Measurements from ENCODE around the gene GATC.

Gene GATC

DNA sequence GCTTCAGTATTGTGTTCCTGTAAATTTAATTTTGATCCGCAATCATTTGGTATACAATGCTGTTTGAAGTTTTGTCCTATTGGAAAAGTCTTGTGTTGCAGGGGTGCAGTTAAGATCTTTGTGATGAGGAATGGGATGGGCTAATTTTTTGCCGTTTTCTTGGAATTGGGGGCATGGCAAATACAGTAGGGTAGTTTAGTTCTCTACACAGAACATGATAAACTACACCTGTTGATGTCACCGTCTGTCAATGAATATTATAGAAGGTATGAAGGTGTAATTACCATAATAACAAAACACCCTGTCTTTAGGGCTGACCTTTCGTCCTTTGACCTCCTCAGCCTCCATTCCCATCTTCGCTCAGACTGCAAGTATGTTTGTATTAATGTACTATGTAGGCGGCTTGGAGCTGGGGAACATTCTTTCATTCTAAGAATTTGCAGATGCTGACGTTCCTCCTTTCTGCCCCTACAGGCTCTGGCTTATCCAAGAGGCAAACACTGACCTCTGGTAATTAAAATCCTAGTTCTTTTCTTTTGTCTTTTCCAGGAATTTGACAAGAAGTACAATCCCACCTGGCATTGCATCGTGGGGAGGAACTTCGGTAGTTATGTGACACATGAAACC lies 51.4 kb downstream of the GATC start:
- no peak for DNase-seq (ENCODE audit: low read depth)

DNA sequence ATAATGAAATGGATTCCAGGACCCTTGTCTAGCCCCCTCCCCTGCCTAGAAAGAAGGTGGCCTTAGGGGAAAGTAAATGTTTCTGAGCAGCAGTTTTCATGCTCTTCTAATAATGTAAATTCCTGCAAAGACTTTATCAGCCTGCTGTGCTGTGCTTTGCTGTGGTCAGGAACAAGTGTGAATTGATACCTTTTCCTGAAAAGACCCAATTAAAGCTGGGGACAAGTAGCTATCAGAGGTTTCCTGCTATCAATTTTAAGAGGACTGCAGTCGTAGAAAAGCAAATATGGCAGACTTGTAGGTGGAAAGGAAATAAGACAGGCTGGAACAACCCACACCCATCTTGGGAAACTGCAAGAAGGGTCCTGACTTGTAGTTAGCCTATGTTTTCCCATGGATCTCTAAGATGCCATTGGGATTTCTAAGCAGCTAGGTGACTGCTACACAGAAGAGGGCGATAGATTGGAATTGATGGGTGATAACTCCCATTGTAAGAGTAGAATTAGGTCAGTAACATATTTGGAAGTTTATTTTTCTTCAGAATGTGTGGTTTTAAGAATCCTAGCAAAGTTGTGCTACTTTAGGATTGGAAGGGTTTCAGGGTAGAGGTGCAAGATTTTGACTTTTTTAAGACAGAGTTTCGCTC lies 52.7 kb downstream of the GATC start:
- no peak for DNase-seq (ENCODE audit: low read depth)

DNA sequence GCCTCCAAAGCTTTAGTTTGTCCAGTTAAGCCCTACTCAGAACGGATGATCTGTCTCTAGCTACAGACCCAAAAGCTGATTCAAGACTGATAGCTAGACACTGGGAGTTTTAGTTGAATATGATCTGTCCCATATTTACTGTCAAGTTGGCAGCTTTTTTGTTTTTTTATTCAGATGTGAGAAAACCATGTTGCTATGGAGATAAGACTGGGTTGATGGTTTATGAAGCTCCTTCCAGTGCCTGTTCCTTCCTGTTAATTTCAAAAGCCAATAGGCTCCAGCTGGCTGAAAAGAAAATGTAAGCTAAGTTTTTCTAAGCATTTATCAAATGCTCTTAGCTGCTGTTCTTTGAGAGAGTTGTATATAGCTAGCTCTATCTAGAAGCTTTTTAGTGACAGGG lies 54.3 kb downstream of the GATC start:
- no peak for DNase-seq (ENCODE audit: low read depth)

DNA sequence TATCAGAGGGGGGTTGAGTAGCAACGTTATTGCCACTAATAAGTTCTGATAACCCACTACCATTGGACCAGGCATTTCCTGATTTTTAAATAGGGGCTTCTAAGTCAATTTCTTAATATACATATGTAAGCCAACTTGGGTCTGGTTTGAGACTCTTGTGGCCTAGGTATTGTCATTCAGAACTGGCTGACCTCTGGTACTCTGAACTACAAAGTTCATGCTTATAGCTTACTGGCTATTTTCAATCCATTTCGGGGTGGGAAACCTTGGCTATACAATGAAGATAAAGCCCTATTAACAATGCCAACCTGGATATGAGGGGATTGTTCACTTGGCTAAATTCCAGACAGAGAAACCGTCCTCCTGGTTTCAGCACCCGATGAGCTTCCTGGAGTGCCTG lies 58.3 kb downstream of the GATC start:
- DNase-seq (ENCODE audit: low read depth), result no peak

DNA sequence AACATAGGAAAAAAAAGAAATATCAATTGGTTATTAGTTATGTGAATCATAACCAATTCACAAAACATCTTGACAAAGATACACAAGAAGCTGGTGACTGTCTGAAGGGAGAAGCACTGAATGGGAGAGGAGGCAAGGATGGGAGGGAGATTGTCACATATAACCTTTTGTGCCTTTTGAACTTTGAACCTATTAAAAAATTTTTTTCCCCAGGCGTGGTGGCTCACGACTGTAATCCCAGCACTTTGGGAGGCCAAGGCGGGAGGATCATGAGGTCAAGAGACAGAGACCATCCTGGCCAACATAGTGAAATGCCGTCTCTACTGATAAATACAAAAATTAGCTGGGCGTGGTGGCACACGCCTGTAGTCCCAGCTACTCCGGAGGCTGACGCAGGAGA lies 62.3 kb downstream of the GATC start:
- no peak for DNase-seq (ENCODE audit: low read depth)
